SK-N-SH treated with all-trans-retinoic acid at 6 μM for 48 hours (cell line): ENCODE results near the gene UBXN6.

Experiments used
- CREB5 ChIP-seq: fragments of 250-450 bp; sonication (Bioruptor Pico); IDR thresholded peaks from 2 replicates; pipeline ENCODE4 v1.5.1; 2020; ENCODE audit warnings: low read depth, mild to moderate bottlenecking, moderate library complexity
- ESRRG ChIP-seq: fragments of 250-450 bp; sonication (Bioruptor Pico); IDR thresholded peaks from 2 replicates; pipeline ENCODE4 v1.6.1; 2021; ENCODE audit warnings: mild to moderate bottlenecking
- GLIS3 ChIP-seq: fragments of 250-450 bp; sonication (Bioruptor Pico); IDR thresholded peaks from 2 replicates; pipeline ENCODE4 v1.5.0; 2020; ENCODE audit warnings: mild to moderate bottlenecking, moderate library complexity
- OSR1 ChIP-seq: fragments of 250-450 bp; sonication (Bioruptor Pico); IDR thresholded peaks from 2 replicates; pipeline ENCODE4 v1.8.0; 2022; ENCODE audit warnings: moderate library complexity, mild to moderate bottlenecking, inconsistent platforms
- PATZ1 ChIP-seq: fragments of 250-450 bp; sonication (Bioruptor Pico); IDR thresholded peaks from 2 replicates; pipeline ENCODE4 v1.8.0; 2020; ENCODE audit warnings: mild to moderate bottlenecking, moderate library complexity, borderline replicate concordance
- ZC3H10 ChIP-seq: fragments of 250-450 bp; sonication (Bioruptor Pico); IDR thresholded peaks from 2 replicates; pipeline ENCODE4 v1.5.1; 2021; ENCODE audit warnings: mild to moderate bottlenecking, moderate library complexity
- ZFP3 ChIP-seq: fragments of 250-450 bp; sonication (Bioruptor Pico); IDR thresholded peaks from 2 replicates; pipeline ENCODE4 v1.5.0; 2020; ENCODE audit warnings: mild to moderate bottlenecking, moderate library complexity
- TF ChIP-seq, protein P1 (sequence below): fragments of 250-450 bp; sonication (Bioruptor Pico); IDR thresholded peaks from 2 replicates; pipeline ENCODE4 v1.8.0; 2021; ENCODE audit warnings: low read depth, mild to moderate bottlenecking, moderate library complexity, borderline replicate concordance

DNA sequence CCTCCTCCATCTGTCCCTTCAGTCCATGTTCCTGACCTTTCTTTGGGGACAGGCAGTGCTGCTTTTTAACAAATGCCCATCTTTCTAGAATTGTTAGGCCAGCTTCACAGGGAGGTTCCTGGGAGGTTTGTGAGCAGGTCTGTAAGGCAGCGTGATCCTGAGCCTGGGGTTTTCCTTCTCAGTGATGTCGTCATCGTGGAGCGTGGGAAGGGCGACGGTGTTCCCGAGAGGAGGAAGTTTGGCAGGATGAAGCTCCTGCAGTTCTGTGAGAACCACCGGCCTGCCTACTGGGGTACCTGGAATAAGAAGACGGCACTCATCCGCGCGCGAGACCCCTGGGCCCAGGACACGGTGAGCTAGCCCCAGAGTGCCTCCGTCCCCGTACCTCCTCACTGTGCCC, 28.3 kb downstream of the UBXN6 start:
- TF ChIP-seq ZC3H10 (CRISPR knock-in tag) (no peak), CREB5 (no peak), PATZ1 (CRISPR knock-in tag) (no peak), ESRRG (no peak), GLIS3 (CRISPR knock-in tag) (no peak), OSR1 (no peak), ZFP3 (CRISPR knock-in tag) (no peak)
- TF ChIP-seq, protein P1, sequence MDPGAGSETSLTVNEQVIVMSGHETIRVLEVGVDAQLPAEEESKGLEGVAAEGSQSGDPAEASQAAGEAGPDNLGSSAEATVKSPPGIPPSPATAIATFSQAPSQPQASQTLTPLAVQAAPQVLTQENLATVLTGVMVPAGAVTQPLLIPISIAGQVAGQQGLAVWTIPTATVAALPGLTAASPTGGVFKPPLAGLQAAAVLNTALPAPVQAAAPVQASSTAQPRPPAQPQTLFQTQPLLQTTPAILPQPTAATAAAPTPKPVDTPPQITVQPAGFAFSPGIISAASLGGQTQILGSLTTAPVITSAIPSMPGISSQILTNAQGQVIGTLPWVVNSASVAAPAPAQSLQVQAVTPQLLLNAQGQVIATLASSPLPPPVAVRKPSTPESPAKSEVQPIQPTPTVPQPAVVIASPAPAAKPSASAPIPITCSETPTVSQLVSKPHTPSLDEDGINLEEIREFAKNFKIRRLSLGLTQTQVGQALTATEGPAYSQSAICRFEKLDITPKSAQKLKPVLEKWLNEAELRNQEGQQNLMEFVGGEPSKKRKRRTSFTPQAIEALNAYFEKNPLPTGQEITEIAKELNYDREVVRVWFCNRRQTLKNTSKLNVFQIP (CRISPR knock-in tag) = no peak
